ENCODE measurements around the gene STEEP1.
A peak's percentile ranks its signal among the peaks of the same experiment; 100 is the strongest.

STEEP1 gene

DNA sequence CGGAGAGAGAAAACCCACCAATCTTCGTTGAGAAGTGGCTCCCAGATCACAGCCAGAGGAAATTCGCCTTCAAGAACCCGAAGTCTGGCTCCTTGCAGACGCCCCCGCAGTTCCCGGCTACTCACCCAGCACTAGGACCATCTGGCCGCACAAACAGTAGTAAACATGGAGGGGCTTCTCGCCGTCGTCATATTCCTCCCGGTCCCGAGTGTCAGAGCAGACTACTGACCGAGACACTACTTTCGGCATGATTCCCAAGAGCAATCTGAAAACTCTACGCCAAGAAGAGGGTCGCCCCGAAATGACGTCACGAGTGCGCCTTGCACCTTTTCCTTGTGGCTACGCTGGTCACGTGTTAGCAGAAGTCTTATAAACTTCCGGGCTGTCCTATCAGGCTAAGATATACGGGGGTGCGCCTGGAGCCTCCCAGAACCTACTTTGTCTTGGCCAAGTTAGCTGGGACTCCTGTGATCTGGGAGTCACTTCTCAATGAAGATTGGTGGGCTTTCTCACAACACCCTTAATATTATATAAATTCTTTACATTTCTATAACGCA, at the start of gene STEEP1:
Gene STEEP1 (minus strand): TSS at position 303 of the 557 bp plus-strand sequence. CDS start 54 bp downstream, at position 249.
- DNase-seq (ENCODE audit: low read depth, low spot score), result peak; percentile 73

DNA sequence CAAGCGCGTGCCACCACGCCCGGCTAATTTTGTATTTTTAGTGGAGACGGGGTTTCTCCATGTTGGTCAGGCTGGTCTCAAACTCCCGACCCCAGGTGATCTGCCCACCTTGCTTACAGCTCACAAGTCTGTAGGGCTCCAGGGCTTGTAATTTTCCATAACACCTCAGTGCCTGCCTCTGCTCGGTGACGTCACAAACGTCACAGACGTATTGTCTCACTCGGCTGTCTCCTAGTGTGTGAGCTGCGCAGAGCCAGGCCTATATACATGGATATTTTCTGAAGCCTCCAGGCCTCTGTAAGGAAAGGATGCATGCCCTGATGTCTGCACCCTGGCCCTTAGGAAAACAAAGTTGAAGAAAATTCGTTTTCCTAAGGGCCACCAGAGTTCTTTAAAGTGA, 49.6 kb upstream of the STEEP1 start:
- DNase-seq (ENCODE audit: low read depth, low spot score), result no peak

DNA sequence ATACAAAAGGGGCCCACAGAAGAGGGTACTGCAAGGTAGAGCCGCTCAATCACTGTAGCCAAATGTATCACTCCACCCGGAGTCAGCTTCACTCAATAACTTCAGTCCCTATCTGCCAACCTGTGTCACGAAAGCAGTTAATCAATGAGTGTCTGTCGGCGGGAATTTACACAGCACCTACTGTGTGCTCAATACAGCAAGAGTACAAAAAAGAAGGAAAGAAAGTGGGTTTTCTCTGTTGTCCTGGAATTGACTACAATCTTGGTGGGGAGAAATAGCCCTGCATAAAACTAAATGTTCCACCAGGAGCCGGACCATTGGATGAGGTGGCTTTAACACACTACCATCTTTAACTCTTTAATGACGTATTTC, 41.8 kb upstream of the STEEP1 start:
- no peak for DNase-seq (ENCODE audit: low read depth, low spot score)

DNA sequence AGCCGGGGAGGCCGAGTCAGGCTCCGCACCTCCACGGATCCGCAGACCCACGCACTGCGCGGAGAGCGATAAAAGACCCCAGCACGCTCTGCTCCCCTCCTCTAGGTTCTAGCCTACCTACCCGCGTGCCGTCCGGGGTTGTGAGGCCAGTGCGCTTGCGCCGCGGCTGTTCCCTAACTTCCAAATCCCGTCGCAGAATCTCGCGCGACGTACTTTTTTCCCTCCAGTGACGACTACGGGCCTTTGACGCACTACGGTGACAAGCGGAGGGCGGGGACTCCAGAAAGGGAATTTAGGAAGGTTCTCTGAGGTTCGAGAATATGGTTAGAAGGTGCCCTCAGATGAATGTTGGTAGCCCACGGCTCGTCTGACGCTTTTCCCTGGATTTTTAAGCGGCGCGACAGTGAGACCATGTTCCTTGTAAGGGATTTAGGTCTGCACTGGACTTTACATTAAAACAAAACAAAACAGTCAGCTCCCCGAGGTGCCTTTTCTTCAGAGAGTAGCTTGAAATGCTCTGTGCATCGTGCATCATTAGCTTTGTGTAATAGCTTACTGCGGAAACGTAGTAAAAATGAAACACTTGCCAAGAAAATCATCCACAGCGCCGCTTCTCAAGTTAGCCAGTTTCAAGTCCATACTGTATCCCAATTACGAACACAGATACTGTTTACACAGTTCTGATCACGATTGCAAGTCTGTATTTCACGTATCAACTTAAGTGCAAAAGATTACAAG, 41.2 kb upstream of the STEEP1 start, which contains the start of gene NKRF:
Gene NKRF (minus strand): TSS at position 145 of the 738 bp plus-strand sequence.
- DNase-seq (ENCODE audit: low read depth, low spot score), result peak; percentile 73

DNA sequence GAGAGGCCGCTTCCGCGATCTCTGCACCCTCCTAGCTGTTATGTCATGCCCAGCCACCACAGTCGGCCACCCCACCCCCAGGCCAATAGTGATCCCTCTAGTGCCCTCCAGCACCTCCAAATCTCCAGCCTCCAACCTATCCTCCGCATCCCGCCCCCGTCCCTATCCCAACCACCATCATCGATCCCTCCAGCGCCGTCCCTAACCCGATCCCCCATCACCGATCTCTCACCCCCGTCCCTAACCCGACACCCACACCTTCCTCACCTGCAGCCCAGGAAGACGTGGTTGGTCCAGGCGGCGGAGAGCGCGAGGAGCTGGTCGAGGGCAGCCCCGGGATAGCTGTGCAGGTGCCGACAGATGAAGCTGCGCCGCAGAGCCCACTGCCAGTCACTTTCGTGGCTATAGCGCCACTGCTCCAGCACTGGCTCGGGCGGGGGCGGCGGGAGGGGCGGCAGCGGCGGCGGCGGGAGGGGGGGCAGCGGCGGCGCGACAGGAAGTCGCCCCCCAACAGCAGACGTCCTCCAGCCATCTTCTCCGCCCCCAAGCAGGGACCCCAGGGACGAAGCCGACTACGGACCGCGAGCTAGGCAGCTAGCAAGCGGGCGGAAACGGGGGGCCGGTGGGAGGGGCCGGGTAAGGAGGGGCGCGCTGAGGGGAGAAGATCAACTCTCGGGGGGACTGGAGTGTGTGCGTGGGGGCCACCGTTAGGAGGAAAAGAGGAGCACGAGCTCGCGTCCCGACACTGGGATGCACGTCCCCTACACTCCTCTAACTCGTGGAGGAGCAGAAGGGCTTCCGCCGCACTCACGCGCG, 40.5 kb upstream of the STEEP1 start:
- peak; percentile 6 for DNase-seq (ENCODE audit: low read depth, low spot score)

DNA sequence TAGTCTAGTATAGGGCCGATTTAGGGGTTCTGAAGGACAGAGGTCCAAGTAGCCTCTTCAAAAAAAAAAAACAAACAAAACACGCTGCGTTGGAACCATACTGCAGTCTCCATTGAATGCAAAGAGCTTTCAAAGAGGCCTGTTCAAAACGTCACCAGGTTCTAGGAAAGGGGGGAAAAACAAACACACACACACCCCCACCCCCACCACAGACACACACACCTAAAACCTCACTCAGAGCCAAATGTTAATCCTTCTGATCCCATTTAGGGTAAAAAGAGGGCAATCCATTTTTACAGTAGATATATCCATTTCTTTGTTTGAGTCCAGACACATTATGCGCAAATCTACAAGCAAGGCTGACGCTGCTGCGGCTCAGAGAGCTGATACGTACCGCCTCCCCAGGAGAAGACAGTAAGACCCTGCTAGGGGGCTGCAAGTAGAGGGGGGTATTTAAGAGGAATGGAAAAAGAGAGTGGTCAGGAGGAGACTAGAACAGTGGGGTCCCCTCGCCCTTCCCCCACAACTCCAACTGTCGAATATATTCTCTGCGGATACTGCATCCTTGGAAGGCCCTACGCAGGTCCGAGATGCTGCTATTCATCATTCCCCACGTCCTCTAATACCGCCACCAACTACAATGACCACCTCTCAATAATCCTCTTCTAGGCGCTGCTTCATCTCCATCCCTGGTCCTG, 39.7 kb upstream of the STEEP1 start:
- no peak for DNase-seq (ENCODE audit: low read depth, low spot score)

DNA sequence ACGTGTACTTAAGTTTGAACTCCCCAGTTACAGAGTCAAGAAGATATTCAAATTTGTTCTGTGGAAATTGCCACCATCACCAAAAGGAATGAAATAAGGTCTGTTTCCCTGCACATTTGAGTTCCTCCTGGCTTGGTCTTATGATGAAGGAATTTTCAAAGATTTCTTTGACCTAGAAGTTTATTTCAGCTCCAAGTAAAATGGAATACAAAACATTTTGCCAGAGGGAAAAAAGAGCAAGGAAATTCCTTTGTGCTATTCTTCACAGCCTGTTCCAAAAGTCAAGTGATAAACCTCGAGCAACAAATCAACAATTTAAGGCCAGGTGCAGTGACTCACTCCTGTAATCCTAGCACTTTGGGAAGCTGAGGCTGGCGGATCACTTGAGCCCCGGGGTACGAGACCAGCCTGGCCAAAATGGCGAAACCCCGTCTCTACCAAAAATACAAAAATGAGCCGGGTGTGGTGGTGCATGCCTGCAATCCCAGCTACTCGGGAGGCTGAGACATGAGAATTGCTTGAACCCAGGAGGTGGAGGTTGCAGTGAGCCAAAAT, 37.6 kb upstream of the STEEP1 start:
- no peak for DNase-seq (ENCODE audit: low read depth, low spot score)

- no peak for DNase-seq (ENCODE audit: low read depth, low spot score)
Measured at GRCh38 chrX:119589810-119590209, 24.6 kb upstream of the STEEP1 start.

DNA sequence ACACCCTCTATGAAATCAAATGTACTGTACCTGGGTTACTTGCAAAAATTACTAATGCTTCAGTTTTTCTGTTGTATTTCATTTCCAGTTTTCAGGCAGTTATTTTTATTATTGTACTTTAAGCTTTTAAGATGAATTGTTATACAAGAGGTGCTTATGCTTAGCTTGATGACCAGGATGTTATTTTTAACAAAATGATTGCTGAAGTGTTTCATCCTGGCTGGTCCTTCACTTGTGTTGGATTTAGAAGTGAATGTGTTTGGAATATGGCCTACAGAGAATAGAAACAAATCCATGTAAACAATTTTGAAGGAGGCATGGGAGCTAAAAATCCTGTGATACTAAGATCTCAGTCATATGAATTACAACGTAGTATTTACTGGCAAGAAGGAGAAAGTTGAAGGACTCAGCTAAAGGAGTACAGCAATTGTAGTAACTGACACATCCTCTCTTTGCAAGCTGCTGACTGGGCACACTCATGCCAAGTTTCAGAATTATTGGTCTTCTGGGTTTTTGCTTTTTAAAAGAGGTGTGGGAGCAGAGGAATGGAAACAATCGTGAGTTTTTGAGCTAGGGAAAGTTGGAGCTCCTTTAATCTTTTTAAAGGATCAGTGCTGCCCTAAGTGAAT, 18.3 kb upstream of the STEEP1 start:
- DNase-seq (ENCODE audit: low read depth, low spot score), result no peak

- no peak for DNase-seq (ENCODE audit: low read depth, low spot score)
Measured at GRCh38 chrX:119579414-119579813, 14.2 kb upstream of the STEEP1 start.

GRCh38 chrX:119574394-119575266, 9.4 kb upstream of the STEEP1 start, which contains the start of gene UBE2A:
UBE2A (plus strand) TSS chrX:119574563; CDS start chrX:119574712, 149 bp downstream.
- peak; percentile 76 for DNase-seq (ENCODE audit: low read depth, low spot score)

GRCh38 chrX:119573840-119574393, 8.7 kb upstream of the STEEP1 start:
- DNase-seq (ENCODE audit: low read depth, low spot score), result no peak

DNA sequence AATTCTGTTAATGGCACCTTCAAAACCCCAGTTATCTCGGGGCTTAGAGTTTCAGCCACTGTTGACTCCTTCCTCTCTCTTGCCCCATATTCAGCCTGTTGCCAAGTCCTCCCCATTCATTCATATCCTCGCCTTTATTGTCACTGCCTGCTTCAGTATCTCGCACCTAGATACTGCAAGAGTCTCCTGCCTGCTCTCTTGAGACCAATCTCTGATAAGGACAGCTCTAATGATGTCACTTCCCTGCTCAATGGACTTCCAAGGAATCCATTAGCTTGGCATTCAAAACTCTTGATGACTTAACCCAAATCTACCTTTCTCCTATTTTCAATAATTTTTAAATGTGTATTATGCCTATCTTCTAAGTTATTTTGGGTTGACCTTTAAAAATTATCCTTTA, 8.0 kb upstream of the STEEP1 start:
- no peak for DNase-seq (ENCODE audit: low read depth, low spot score)

GRCh38 chrX:119570351-119570835, 5.2 kb upstream of the STEEP1 start:
- DNase-seq (ENCODE audit: low read depth, low spot score), result no peak

GRCh38 chrX:119552508-119552907, 12.7 kb downstream of the STEEP1 start:
- DNase-seq (ENCODE audit: low read depth, low spot score), result no peak

GRCh38 chrX:119549327-119550016, 15.7 kb downstream of the STEEP1 start:
- DNase-seq (ENCODE audit: low read depth, low spot score), result no peak

DNA sequence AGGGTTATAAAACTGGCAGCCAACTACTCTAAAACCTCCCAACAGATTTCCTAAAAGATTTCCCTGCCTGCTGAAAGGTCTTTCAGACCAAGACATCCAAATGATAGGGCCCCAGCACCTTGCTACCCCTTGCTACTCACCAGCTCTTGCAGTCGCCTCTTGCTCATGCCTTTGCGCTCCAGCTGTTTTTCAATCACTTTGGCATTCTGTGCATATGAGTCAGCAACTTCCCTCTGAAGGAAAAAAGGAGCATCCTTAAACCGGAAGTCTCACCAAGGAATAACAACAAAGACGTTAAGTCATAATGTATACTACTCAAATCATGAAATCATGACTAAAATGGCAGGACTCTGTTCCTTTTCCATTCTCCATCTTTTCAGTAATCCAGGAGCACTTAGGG, 24.0 kb downstream of the STEEP1 start:
- no peak for DNase-seq (ENCODE audit: low read depth, low spot score)

GRCh38 chrX:119539872-119540271, 25.3 kb downstream of the STEEP1 start:
- DNase-seq (ENCODE audit: low read depth, low spot score), result no peak

DNA sequence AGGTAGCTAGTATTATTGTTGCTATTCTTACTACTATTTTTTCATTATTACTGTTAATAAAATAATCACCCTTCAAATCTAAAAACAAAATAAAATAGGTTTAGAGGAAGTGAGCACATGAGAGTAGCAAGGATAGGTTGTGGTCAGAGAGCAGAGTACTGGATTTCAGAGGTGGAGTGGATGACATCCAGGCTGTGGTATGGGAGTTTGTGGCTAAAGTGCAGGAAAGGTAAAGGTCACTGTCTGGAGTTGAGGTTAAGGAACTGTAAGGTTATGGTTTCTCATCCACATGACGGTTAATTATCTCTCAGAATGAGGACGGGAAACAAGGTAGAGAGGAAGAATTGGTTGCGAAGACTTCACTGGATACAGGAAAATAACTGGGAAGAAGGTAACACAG, 27.7 kb downstream of the STEEP1 start:
- DNase-seq (ENCODE audit: low read depth, low spot score), result no peak

Measured in activated CD4-positive, CD25-positive, alpha-beta regulatory T cell treated with anti-CD3 and anti-CD28 coated beads, Interleukin-2, amount 50 U/mL, for 16 hours (primary cell).